Measurements from ENCODE around the gene CLTCL1.

DNA sequence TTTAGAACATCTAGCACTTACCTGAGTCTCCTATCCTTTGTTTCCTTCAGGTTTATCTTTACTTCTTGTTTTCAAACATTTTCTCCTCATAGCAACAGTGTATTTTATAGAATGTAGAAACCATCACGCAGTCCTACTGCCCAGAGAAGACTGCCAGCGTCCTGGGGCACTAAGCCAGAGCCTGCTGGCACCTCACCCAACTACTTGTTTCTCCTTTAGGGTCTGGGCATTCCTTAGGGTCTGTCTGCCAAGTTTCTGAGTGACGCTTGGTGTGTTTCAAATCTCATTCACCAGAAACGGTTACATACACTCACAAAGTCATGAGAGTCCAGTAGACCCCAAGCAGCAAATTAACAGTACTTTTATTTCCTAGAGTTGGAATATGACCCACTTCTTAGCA is 63.3 kb downstream of the CLTCL1 start:
- TF ChIP-seq, protein P1, sequence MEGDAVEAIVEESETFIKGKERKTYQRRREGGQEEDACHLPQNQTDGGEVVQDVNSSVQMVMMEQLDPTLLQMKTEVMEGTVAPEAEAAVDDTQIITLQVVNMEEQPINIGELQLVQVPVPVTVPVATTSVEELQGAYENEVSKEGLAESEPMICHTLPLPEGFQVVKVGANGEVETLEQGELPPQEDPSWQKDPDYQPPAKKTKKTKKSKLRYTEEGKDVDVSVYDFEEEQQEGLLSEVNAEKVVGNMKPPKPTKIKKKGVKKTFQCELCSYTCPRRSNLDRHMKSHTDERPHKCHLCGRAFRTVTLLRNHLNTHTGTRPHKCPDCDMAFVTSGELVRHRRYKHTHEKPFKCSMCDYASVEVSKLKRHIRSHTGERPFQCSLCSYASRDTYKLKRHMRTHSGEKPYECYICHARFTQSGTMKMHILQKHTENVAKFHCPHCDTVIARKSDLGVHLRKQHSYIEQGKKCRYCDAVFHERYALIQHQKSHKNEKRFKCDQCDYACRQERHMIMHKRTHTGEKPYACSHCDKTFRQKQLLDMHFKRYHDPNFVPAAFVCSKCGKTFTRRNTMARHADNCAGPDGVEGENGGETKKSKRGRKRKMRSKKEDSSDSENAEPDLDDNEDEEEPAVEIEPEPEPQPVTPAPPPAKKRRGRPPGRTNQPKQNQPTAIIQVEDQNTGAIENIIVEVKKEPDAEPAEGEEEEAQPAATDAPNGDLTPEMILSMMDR (IDR thresholded peaks at IDR 0.05): no peak
- TF ChIP-seq POLR2A (IDR thresholded peaks at IDR 0.05): no peak
- TF ChIP-seq EP300 (IDR thresholded peaks at IDR 0.05): no peak
